Left kidney (tissue), 2 donors: Measurements from ENCODE around the gene CPLANE1. TPM values are rescaled to one million over a fixed set of nuclear protein-coding genes. Genes with fewer than 3 reads are reported as not detected.
"Not testable (repeated sequence)": the region's sequence is repeated elsewhere in the genome, so short reads cannot be mapped to it uniquely, and the experiment has no call there.

Experiments
- DNase-seq: peaks from one replicate; pipeline ENCODE4 v3.0.0-alpha.2; 2013
- polyA plus RNA-seq: library from polyadenylated mRNA; unstranded; fragments of 120-200 nt; gene quantifications from one replicate; pipeline ENCODE4 v1.2.1, GENCODE V29; 2013; ENCODE audit not compliant: insufficient read length

Gene CPLANE1
- polyA plus RNA-seq, 1 donor, result 44.2 TPM

DNA sequence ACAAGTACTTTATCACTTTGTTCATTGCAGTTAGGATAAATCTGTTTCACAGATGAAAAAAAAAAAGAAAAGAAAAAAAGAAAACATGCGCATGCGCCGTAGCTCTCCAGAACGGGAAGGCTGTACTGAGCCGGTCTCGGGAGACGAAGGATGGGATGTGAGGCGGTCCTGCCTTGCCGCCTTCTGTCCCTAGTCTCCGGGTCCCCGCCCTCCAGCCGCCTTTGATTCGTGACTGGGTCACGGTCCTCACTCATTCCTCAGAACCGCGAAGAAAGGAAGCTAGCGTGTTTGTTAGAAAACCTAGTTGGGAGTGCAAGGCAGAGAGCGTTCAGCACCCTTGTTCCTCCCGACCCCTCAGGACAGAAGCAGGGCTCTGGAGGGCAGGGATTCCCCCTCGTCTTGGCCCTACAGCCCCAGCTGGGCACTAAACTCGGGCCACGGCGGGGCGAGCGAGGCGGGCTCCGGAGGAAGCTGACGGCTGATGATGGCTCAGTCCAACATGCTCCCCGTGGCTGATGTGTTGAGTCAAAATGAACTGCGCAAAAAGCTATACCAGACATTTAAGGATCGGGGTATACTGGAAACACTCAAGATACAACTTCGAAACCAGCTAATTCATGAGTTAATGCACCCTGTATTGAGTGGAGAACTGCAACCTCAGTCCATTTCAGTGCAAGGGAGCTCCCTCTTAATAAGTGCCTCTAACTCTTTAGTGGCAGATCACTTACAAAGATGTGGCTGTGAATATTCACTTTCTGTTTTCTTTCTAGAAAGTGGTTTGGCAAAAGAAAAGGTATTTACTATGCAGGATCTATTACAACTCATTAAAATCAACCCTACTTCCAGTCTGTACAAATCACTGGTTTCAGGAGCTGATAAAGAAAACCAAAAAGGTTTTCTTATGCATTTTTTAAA, 40.0 kb downstream of the CPLANE1 start:
- no peak for DNase-seq

DNA sequence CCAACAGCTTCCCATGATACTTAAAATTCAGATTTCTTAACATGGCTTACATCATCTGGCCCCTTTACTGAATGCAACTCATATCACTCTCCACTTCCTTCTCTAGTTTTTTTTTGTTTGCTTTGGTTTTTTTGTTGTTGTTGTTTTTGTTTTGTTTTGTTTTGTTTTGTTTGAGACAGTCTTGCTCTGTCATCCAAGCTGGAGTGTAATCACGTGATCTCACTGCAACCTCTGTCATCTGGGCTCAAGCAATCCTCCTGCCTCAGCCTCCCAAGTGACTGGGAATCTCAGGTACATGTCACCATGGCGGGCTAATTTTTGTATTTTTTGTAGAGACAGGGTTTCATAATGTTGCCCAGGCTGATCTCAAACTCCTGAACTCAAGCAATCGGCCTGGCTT, 41.4 kb downstream of the CPLANE1 start:
- no peak for DNase-seq

DNA sequence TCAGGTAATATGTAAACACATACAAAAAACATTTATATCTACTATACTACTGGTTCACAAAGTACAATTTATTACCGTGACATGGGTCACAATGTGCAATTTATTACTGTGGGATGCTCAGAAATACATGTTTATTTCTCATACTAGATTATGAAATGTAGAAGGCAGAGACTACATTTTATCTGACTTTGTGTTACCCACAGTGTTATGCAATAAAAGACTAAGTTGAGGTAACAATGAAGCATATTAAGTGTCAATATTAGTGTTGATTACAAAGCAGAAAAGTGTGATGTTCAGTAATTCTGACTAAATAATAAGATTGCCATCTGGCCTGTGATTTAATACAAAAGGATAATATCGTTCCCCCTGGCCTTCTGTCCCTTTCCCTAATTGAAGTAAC, 42.4 kb downstream of the CPLANE1 start:
- no peak for DNase-seq

DNA sequence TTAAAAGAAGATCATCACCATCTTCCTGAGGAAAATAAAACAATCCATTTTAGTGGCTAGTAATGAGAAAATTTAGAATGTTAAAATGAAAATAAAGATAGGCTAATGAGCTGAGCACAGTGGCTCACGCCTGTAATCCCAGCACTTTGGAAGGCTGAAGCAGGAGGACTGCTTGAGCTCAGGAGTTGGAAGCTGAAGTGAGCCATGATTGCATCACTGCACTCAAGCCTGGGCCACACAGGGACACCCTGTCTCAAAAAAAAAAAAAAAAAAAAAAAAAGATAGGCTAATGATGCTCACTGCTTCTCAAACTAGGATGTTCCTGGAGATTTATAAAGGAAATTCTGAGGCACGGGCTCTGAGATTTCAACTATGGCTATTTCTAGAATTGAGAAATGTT, 50.3 kb downstream of the CPLANE1 start:
- no peak for DNase-seq

DNA sequence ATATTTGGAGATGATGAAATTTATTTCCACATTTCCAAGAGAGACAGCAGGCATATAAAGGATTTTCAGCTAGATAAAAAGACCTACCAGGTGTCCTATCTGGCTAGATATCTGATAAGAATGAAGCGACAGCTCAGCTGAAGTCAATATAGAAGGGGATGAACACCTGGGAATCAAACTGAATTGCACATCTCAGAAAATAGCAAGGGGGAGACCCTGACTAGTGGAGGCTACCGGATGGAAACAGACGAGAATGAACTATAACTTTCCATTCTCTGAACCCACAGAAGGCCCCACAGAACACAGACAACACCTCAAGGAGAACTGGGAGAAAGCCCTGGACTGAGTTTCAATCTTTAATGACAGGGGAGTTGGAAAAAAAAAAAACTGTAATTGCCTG, 51.1 kb downstream of the CPLANE1 start:
- DNase-seq, result no peak

DNA sequence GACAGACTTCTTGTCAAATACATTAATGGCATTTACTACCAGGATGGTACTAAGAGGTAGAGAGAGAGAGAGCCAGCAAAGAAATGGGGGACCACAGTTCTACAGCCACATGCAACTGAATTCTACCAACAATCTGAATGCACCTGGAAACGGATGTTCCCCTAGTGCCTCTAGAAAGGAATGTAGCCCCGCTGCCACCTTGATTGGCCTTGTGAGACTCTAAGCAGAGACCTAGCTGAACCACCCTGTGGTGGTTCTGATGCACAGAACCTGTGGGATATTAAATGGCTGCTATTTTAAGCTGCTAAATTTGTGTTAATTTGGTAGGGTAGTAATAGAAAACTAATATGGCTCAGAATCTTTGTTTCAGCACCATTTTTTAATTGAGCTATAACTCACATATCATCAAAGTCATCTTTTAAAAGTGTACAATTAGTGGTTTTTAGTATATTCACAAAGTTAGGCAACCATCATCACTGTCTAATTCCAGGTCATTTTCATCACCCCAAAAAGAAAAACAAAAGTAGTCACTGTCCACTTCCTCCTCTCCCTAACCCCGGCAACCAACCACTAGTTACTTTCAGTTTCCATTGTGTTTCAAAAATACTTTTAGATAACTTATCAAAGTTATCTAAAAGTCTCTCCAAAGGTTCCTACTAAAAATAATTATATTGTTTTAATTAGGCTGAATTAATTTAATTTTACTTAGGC, 51.7 kb downstream of the CPLANE1 start:
- DNase-seq, result no peak

DNA sequence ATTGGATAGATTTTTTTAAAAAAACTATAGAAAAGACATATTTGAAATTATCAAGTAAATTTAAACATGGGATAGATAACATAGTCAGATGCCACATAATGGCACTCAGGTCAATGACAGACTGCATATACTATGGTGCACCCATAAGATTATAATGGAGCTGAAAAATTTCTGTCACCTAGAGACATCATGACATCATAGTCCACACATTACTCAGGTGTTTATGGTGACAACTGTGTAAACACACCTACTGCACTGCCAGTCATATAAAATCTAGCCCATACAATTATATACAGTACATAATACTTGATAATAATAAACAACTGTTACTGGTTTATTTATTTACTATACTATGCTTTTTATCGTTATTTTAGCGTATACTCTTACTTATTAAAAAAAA, 58.6 kb downstream of the CPLANE1 start:
- no peak for DNase-seq

DNA sequence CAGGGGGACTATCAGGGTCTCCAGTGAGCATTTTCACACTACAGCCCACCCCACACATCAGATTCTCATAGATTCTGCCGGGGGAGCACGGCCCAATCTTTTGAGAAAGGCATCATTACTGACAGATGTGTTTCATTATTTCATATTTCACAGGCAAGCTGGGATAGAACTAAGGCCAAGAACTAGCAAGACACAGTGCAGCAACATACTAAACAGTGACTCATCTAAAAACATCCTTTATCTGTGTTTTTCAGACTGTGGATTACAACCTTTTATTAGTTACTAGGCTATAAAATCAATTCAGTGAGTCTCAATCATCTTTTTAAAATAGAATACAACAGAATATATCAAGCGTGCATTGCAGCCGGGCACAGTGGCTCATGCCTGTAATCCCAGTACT, 59.8 kb downstream of the CPLANE1 start:
- DNase-seq, result no peak

DNA sequence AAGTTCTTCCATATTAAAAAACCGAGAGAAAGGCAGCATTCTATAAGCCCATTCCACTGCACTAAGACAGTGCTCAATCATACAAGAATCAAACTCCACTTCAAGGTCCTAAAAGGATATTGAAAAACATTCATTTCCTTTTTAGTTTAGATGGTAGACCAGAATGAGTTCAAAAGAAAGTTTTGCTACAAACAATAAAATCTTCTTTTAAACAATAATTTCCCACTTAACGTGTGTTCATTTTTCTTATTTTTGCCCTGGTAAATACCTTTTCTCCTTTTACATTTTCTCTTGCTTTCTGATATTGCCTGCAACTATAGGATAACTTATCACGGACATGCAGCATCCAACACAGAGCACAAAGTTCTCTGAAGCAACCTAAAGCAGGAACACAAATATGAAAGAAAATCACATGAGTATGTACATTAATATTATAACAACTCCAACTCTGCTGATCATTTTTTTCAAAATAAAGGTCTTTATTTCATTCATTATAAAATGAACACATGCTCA, 61.7 kb downstream of the CPLANE1 start:
- DNase-seq, result no peak

DNA sequence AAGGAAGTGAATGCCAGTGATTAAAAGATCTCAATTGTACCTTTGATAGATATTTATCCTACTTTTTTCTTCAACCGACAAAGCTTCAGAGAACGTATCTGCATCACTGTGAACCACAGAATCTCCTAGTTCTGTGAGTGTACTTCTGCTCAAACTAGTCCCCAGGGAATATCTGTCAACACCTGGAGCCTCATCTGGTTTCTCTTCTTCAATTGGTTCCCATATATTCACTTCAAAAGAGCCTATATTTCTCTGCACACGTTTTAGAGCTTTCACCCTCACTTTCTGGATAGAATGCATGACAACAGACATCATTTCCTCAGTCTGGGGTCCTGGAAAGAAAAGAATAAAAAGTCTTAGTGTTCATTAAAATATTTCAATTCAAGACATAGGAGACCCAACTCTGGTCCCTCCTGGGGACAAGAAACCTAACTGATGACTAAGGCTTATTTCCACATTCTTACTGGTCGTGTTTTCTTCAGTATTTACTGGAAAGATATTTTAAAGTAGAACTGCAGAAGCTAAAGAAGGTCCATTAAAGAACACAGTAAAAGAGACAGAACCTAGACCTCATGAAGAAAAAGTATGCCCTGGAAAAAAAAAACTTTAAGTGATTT, 64.3 kb downstream of the CPLANE1 start:
- DNase-seq, result no peak

DNA sequence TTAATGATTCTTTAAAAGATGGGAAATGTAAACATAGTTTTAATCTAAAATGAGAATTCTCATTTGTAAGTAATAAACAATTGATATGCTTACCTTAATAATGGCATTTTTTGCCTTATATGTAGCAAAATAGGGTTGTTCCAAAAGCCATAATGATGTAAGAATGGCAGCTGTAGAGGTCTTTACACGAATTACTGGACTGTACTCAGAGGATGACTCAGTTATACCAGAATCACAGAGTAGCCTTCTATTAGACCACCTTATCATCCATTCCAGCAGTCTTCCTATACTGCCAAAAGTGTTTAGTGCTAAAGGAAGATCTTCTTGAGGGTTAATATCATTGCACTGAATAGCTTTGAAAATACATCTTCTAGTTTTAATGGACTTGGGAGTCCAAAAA, 66.5 kb downstream of the CPLANE1 start:
- no peak for DNase-seq

DNA sequence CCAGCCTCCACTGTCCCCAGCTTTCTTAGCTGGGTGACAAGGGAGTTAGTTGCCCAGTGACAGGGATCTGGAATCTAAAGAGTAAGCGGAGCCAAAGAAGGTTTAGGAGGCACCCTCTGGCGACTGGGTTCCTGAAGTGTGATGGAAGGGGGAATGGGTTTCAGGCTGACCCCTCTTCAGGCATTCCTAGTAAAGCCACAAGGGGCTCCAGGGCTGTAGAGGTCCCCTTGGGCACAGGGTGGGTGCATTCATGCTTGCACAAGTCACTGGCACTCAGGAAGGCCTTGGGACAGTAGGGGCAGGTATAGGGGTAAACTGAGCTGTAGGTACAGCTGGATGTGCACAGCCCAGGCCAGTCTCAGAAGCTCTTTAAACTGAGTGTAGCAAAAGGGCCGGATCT, 74.2 kb downstream of the CPLANE1 start:
- DNase-seq, result no peak

DNA sequence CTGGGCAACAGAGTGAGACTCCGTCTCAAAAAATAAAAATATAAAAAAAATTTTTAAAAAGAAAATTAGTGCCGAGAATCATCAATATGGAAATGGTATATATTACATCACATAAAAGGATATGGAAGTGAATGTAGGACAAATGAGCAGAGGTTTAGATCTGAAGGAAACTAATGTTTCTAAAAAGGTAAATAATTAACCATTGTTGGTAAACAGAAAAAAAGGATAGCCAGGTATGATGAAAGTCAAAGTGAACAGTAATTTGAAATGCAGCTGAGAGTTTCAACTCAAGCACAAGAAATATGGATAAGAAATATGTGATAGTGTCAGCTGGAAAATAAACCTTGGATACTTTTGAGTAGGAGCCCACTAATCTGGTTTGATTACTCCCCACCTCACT, 76.2 kb downstream of the CPLANE1 start:
- no peak for DNase-seq

DNA sequence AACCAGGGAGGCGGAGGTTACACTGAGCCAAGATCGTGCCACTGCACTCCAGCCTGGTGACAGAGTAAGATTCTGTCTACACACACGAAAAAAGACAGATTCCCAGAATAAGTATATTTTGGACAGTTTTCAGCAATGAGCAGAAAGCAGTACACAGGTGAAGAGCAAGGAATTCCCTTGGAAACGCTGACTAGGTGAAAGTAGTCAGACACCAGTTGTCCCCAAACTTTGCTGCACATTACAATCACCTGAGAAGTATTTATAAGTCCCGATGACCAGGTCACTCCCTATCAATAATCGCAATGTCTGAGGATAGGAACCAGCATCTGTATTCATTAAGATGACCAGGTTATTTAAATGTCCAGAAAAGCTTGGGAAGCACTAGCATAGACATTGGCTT, 78.3 kb downstream of the CPLANE1 start:
- DNase-seq, result no peak

DNA sequence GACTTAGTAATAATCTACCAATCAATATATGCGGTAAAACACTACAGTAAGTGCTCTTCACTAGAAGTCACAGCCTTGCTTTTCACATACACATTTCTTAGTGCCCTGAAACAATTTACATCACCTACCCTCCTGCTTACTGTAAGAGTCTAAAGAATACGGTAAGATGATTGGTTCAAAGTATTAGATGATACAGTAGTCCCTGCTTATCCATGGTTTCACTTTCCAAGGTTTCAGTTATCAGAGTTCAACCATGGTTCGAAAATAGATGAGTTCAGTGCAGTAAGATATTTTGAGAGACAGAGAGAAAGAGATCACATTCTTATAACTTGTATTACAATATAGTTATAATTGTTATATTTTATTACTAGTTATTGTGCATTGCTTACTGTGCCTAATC, 83.0 kb downstream of the CPLANE1 start:
- no peak for DNase-seq

DNA sequence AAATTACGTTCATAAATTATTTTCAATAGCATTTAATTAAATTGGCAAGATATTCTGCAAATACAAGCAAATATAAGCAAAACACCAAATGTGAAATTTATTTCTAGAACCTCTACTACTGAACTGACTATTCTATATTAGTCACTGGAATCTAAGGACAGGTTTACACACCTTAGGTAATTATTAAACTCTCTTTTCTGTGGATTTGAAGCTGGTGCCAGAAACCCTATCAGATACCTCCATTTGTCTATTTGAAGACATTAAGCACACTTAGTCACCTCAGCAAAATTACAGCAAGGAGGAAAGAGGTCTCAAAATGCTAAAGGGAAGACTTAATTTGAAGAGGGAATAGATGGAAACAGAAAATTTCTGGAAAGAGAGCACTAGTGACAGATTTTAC, 83.4 kb downstream of the CPLANE1 start:
- no peak for DNase-seq

DNA sequence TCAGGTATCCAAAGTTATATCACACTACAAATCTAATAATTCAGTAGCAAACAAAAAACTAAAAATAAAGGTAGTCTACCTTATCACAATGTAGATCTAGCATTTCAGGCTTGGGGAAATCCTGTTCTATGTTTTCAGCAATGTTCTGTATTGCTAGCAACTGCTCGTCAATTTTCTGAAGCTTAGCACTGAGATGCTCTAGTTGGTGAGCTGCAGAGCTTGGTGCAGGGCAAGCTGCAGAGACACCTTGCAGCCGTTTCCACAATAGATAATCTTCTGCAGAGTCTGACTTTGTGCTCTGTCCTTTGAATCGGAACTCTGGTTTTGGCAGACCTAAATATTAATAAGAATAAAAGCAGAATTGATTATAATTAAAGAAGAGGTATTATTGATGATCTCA, 95.5 kb downstream of the CPLANE1 start:
- no peak for DNase-seq

DNA sequence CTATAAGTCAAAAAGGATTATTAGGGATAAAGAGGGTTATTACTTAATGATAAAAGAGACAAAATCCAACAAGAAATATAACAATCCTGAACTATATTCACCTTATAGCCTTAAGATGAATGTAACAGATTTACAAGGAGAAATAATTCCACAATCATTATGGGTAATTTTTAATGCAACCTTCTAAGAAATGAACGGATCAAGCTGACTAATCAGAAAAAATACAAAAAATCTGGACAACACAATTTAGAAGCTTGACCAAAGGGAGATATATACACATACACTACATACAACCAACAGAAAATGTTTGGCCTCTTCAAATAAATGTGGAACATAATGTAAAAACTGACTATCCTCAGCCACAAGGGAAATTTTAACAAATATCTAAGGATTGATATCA, 102.3 kb downstream of the CPLANE1 start:
- DNase-seq, result no peak

DNA sequence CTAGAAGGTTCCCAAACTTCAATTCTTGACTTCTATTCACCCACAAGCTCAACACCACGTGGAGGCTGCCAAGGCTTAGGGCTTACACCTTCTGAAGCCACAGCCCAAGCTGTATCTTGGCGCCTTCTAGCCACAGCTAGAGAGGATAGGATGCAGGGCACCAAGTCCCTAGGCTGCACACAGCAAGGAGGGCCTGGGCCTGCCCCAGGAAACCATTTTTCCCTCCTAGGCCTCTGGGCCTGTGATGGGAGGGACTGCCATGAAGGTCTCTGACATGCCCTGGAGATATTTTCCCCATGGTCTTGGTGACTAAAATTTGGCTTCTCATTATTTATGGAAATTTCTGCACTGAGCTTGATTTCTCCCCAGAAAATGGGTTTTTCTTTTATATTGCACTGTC, 112.5 kb downstream of the CPLANE1 start:
- no peak for DNase-seq

DNA sequence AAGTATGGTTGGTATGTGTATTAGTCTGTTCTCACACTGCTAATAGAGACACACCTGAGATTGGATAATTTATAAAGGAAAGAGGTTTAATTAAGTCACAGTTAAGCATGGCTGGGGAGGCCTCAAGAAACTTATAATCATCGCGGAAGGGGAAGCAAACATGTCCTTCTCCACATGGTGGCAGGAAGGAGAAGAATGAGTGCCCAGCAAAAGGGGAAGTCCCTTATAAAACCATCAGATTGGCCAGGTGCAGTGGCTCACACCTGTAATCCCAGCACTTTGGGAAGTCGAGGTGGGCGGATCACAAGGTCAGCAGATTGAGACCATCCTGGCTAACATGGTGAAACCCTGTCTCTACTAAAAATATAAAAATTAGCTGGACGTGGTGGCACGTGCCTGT, 113.9 kb downstream of the CPLANE1 start:
- DNase-seq, result not testable (repeated sequence)

DNA sequence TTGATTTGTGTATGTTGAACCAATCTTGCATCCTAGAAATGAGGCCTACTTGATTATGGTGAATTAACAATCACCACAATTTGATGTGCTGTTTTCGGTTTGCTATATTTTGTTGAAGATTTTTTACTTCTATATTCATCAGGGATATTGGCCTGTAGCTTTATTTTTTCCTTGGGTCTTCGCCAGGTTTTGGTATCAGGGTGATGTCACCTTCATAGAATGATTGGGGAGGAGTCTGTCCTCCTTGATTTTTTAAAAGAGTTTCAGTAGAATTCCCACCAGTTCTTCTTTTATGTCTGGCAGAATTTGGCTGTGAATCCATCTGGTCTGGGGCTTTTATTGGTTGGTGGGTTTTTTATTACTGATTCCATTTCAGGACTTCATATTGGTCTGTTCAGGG, 115.2 kb downstream of the CPLANE1 start:
- DNase-seq, result no peak

DNA sequence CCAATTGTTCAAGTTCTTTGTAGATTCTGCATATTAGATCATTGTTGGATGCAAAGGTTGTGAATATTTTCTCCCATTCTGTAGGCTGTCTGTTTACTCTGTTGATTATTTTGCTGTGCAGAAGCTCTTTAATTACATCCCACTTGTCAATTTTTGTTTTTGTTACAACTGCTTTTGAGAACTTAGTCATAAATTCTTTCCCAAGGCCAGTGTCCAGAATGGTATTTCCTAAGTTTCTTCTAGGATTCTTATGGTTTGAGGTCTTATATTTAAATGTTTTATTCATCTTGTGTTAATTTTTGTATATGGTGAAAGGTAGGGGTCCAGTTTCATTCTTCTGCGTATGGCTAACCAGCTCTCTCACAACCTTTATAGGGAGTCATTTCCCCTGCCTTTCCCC, 116.5 kb downstream of the CPLANE1 start:
- no peak for DNase-seq

DNA sequence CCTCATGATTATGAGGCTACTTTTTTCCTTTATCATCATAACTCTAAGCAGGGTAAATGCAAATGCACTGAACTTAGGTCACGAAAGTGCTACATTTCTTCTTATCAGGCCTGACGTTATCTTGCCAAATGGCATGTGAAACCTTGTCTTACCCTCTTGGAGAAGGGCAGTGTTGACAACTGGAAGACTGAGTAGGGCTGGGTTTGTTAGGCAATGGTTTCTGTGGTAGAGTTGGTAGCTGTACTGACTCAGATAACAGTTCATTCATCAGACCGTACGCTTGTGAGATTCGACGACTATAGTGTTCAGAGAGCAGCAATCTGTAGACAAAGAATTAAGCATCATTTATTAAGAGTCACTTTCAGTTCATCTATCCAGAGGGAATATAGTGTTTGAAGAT, 127.7 kb downstream of the CPLANE1 start:
- DNase-seq, result no peak
